Caco-2 (cell line): ENCODE results near the gene SCFD1. TPM values are rescaled to one million over a fixed set of nuclear protein-coding genes. Genes with fewer than 3 reads are reported as not detected.

Source experiments
- BruUV-seq: library from RNA; stranded (reverse); fragments of 400-500 nt; replicated peaks from 2 replicates; lab custom pipeline; 2021; lab: Mats Ljungman, UMichigan
- CTCF ChIA-PET: fragments of 300-600 bp; sonication (Branson Sonifier 250); formaldehyde crosslinking; loops from one replicate; lab custom pipeline; 2022; ENCODE audit warnings: antibody characterized with exemption; lab: Charles Lee
- POLR2A ChIA-PET: fragments of 300-600 bp; sonication (Branson Sonifier 250); formaldehyde crosslinking; loops from one replicate; lab custom pipeline; 2022; ENCODE audit warnings: antibody characterized with exemption; lab: Charles Lee
- DNase-seq, 2 experiments: peaks; one replicate each; pipeline versions ENCODE4 v3.0.0 to v3.0.0-alpha.2; 2020 to 2022
- H3K27me3 ChIP-seq: replicated peaks from 2 replicates; pipeline ENCODE4 v1.6.0; 2011; ENCODE audit warnings: low read length; ENCODE audit not compliant: control insufficient read depth, insufficient read depth
- H3K36me3 ChIP-seq: 2 replicates; pipeline ENCODE4 v1.5.1; 2011; ENCODE audit warnings: low read length; ENCODE audit not compliant: control insufficient read depth, insufficient read depth
- H3K4me1 ChIP-seq: fragments of 250-450 bp; sonication (Bioruptor Pico); 2 replicates; pipeline ENCODE4 v1.5.1; 2020; ENCODE audit warnings: mild to moderate bottlenecking
- H3K4me3 ChIP-seq: 2 replicates; pipeline ENCODE4 v1.5.1; 2011; ENCODE audit warnings: low read depth, mild to moderate bottlenecking, control low read depth, low read length
- H3K9me3 ChIP-seq: fragments of 250-450 bp; sonication (Bioruptor Pico); 2 replicates; pipeline ENCODE4 v1.5.1; 2020; ENCODE audit warnings: mild to moderate bottlenecking, moderate library complexity
- H3K27ac Mint-ChIP-seq: one replicate; pipeline ENCODE4 v1.8.0; 2022; ENCODE audit warnings: mixed read lengths; ENCODE audit not compliant: unreplicated experiment
- H3K27me3 Mint-ChIP-seq: one replicate; pipeline ENCODE4 v1.8.0; 2022; ENCODE audit warnings: mixed read lengths; ENCODE audit not compliant: insufficient read depth, unreplicated experiment
- H3K36me3 Mint-ChIP-seq: one replicate; pipeline ENCODE4 v1.8.0; 2022; ENCODE audit warnings: mild to moderate bottlenecking, mixed read lengths; ENCODE audit not compliant: insufficient read depth, unreplicated experiment
- H3K4me1 Mint-ChIP-seq: one replicate; pipeline ENCODE4 v1.8.0; 2022; ENCODE audit warnings: low read depth, mixed read lengths; ENCODE audit not compliant: unreplicated experiment
- H3K4me3 Mint-ChIP-seq: one replicate; pipeline ENCODE4 v1.8.0; 2022; ENCODE audit warnings: mild to moderate bottlenecking, moderate library complexity, mixed read lengths; ENCODE audit not compliant: unreplicated experiment
- H3K9me3 Mint-ChIP-seq: one replicate; pipeline ENCODE4 v1.8.0; 2022; ENCODE audit warnings: mixed read lengths; ENCODE audit not compliant: unreplicated experiment
- CTCF ChIP-seq, 2 experiments: fragments of 200-600 bp in 1 of 2; IDR thresholded peaks; 1 replicate in 1 of 2; 2 replicates in 1 of 2; pipeline versions ENCODE4 v1.5.1 to v1.8.0; 2011 to 2022; ENCODE audit warnings: antibody characterized with exemption in 1 of 2, control low read depth in 1 of 2, inconsistent platforms in 1 of 2, low read depth in 1 of 2, low read length in 1 of 2, mild to moderate bottlenecking in 1 of 2, moderate library complexity in 1 of 2; ENCODE audit not compliant: insufficient read depth in 1 of 2, severe bottlenecking in 1 of 2, unreplicated experiment in 1 of 2
- intact Hi-C: fragments of 100-400 bp; cut with micrococcal nuclease; formaldehyde crosslinking; loops from one replicate; pipeline ENCODE4 v1.10.0; 2022; ENCODE audit not compliant: unreplicated experiment
- total RNA-seq: library from RNA; stranded (reverse); gene quantifications from 2 replicates; pipeline ENCODE4 v1.2.3, GENCODE V29; 2022

SCFD1 gene
- total RNA-seq, 1 experiment from 2014 or later, result 78.1 TPM

- no peaks in the 10 kb centered on the region for H3K4me1 Mint-ChIP-seq
Observed at GRCh38 chr14:30669594-30669993, 47.5 kb downstream of the SCFD1 start.

GRCh38 chr14:30673071-30673470 lies 51.0 kb downstream of the SCFD1 start:
- Mint-ChIP-seq H3K4me1 (no peaks in the 10 kb centered on the region), H3K4me3 (no peak overlapping the region), H3K9me3 (no peaks in the 10 kb centered on the region), H3K27me3 (no peaks in the 10 kb centered on the region), H3K27ac (no peak overlapping the region), H3K36me3 (peaks cover 6% of the 10 kb centered on the region)
- CTCF ChIA-PET, result no interaction called here
- intact Hi-C loops, result no loop called here
- H3K36me3 ChIP-seq, result no peaks in the 10 kb centered on the region; the same call in 1 of the 2 replicates
- no peaks in the 10 kb centered on the region for H3K4me1 ChIP-seq
- DNase-seq, result no peak
- TF ChIP-seq CTCF (IDR thresholded peaks at IDR 0.05; ENCODE audit: insufficient read depth in 1 of 2, low read depth in 1 of 2, low read length in 1 of 2, severe bottlenecking in 1 of 2, unreplicated experiment in 1 of 2), result no peak
- H3K27me3 ChIP-seq, result no peaks in the 10 kb centered on the region
- BruUV-seq, result no TSS peak
- H3K9me3 ChIP-seq, result no peaks in the 10 kb centered on the region
- H3K4me3 ChIP-seq, result no peak overlapping the region
- POLR2A ChIA-PET, result no interaction called here

More at GRCh38 chr14:30669594-30669993, 47.5 kb downstream of the SCFD1 start:
- Mint-ChIP-seq H3K36me3 (peaks cover 9% of the 10 kb centered on the region), H3K27ac (no peak overlapping the region), H3K4me3 (no peak overlapping the region), H3K9me3 (peaks cover 14% of the 10 kb centered on the region), H3K27me3 (no peaks in the 10 kb centered on the region)
- ChIA-PET POLR2A (no interaction called here), CTCF (no interaction called here)
- intact Hi-C loops, result no loop called here
- BruUV-seq, result no TSS peak
- no peaks in the 10 kb centered on the region for H3K9me3 ChIP-seq
- no peak for DNase-seq
- no peaks in the 10 kb centered on the region; the same call in 1 of the 2 replicates for H3K36me3 ChIP-seq
- no peaks in the 10 kb centered on the region for H3K27me3 ChIP-seq
- no peaks in the 10 kb centered on the region for H3K4me1 ChIP-seq
- TF ChIP-seq CTCF (IDR thresholded peaks at IDR 0.05; ENCODE audit: insufficient read depth in 1 of 2, low read depth in 1 of 2, low read length in 1 of 2, severe bottlenecking in 1 of 2, unreplicated experiment in 1 of 2), result no peak
- no peak overlapping the region for H3K4me3 ChIP-seq

GRCh38 chr14:30678926-30679431 lies 56.9 kb downstream of the SCFD1 start:
- no peak overlapping the region for H3K27ac Mint-ChIP-seq
- H3K4me3 ChIP-seq, result no peak overlapping the region
- no TSS peak for BruUV-seq
- no peaks in the 10 kb centered on the region; the same call in 1 of the 2 replicates for H3K36me3 ChIP-seq
- no peaks in the 10 kb centered on the region for H3K9me3 ChIP-seq
- H3K4me1 ChIP-seq, result no peaks in the 10 kb centered on the region
- CTCF ChIA-PET, result no interaction called here
- no peaks in the 10 kb centered on the region for H3K9me3 Mint-ChIP-seq
- POLR2A ChIA-PET, result no interaction called here
- TF ChIP-seq CTCF (IDR thresholded peaks at IDR 0.05; ENCODE audit: insufficient read depth in 1 of 2, low read depth in 1 of 2, low read length in 1 of 2, severe bottlenecking in 1 of 2, unreplicated experiment in 1 of 2), result no peak
- no peaks in the 10 kb centered on the region for H3K4me1 Mint-ChIP-seq
- H3K27me3 Mint-ChIP-seq, result no peaks in the 10 kb centered on the region
- intact Hi-C loops, result no loop called here
- no peak for DNase-seq
- peaks cover 12% of the 10 kb centered on the region for H3K36me3 Mint-ChIP-seq
- no peak overlapping the region for H3K4me3 Mint-ChIP-seq
- no peaks in the 10 kb centered on the region for H3K27me3 ChIP-seq
